CD4-positive, alpha-beta memory T cell (primary cell): ENCODE data around the gene HMG20B. TPM values are rescaled to one million over a fixed set of nuclear protein-coding genes. Genes with fewer than 3 reads are reported as not detected.

Experiments
- CTCF ChIA-PET: fragments of 350-600 bp; sonication (Branson Sonifier 250); formaldehyde crosslinking; loops from one replicate; lab custom pipeline; 2021; ENCODE audit warnings: inconsistent platforms; ENCODE audit not compliant: partially characterized antibody; lab: Charles Lee
- POLR2A ChIA-PET: fragments of 350-600 bp; sonication (Branson Sonifier 250); formaldehyde crosslinking; loops from one replicate; lab custom pipeline; 2021; ENCODE audit not compliant: partially characterized antibody; lab: Charles Lee
- DNase-seq, 5 donors: peaks; one replicate each; pipeline versions ENCODE4 v3.0.0 to v3.0.0-alpha.2; 2020 to 2022; ENCODE audit warnings: mixed read lengths in 1 of 5
- H3K27ac ChIP-seq: one replicate; pipeline ENCODE4 v1.7.0; 2013; ENCODE audit warnings: low read depth, low read length
- H3K27me3 ChIP-seq: 2 replicates; pipeline ENCODE4 v1.7.0; 2013; ENCODE audit warnings: mild to moderate bottlenecking, low read length, moderate library complexity; ENCODE audit not compliant: insufficient read depth
- H3K36me3 ChIP-seq: 2 replicates; pipeline ENCODE4 v1.7.0; 2013; ENCODE audit warnings: mild to moderate bottlenecking, low read length, moderate library complexity; ENCODE audit not compliant: insufficient read depth
- H3K4me1 ChIP-seq: 2 replicates; pipeline ENCODE4 v1.7.0; 2013; ENCODE audit warnings: mild to moderate bottlenecking, low read length, moderate library complexity; ENCODE audit not compliant: insufficient read depth
- H3K4me3 ChIP-seq, 2 donors: one replicate each; pipeline ENCODE4 v1.7.0; 2013; ENCODE audit warnings: low read length in 2 of 2, mild to moderate bottlenecking in 1 of 2
- H3K9me3 ChIP-seq, 2 donors: one replicate each; pipeline ENCODE4 v1.7.0; 2013; ENCODE audit warnings: low read length in 2 of 2, control low read depth in 1 of 2; ENCODE audit not compliant: control insufficient read depth in 1 of 2
- H3K27ac Mint-ChIP-seq, 7 donors: one replicate each; pipeline ENCODE4 v1.8.0; 2020 to 2021; ENCODE audit warnings: mixed read lengths in 7 of 7, mild to moderate bottlenecking in 6 of 7, inconsistent platforms in 3 of 7, moderate library complexity in 3 of 7
- H3K27me3 Mint-ChIP-seq, 2 donors: one replicate each; pipeline ENCODE4 v1.8.0; 2020 to 2021; ENCODE audit warnings: mixed read lengths in 2 of 2
- H3K36me3 Mint-ChIP-seq, 2 donors: one replicate each; pipeline ENCODE4 v1.8.0; 2020 to 2021; ENCODE audit warnings: mixed read lengths in 2 of 2, inconsistent platforms in 1 of 2, mild to moderate bottlenecking in 1 of 2
- H3K4me1 Mint-ChIP-seq, 4 donors: one replicate each; pipeline ENCODE4 v1.8.0; 2020 to 2021; ENCODE audit warnings: mixed read lengths in 4 of 4, mild to moderate bottlenecking in 1 of 4
- H3K4me3 Mint-ChIP-seq, 8 donors: one replicate each; pipeline ENCODE4 v1.8.0; 2020 to 2021; ENCODE audit warnings: mixed read lengths in 8 of 8, mild to moderate bottlenecking in 7 of 8, moderate library complexity in 6 of 8, inconsistent platforms in 3 of 8
- H3K9me3 Mint-ChIP-seq, 8 donors: one replicate each; pipeline ENCODE4 v1.8.0; 2020 to 2021; ENCODE audit warnings: mixed read lengths in 8 of 8, mild to moderate bottlenecking in 5 of 8, inconsistent platforms in 3 of 8, moderate library complexity in 1 of 8
- intact Hi-C: fragments of 100-400 bp; cut with micrococcal nuclease; formaldehyde crosslinking; loops from one replicate; pipeline ENCODE4 v1.15.1; 2023
- polyA plus RNA-seq, 2 donors: library from polyadenylated mRNA; unstranded; fragments of 300-500 nt; fragmentation: Illumina TruSeq; gene quantifications; one replicate each; pipeline ENCODE4 v1.2.3, GENCODE V29; 2021
- total RNA-seq, 2 experiments: library from RNA; stranded (reverse); gene quantifications; one replicate each; pipeline ENCODE4 v1.2.3, GENCODE V29; 2021

HMG20B gene
- total and polyA plus RNA-seq, 4 experiments from 2014 or later = 42.4 to 51.6 (median 45.6) TPM

GRCh38 chr19:3612330-3612729, 39.6 kb downstream of the HMG20B start:
- no peak overlapping the region for H3K4me3 Mint-ChIP-seq
- Histone ChIP-seq H3K27me3 (no peaks in the 10 kb centered on the region), H3K27ac (no peak overlapping the region), H3K9me3 (no peaks in the 10 kb centered on the region), H3K4me1 (no peaks in the 10 kb centered on the region), H3K36me3 (no peaks in the 10 kb centered on the region), H3K4me3 (no peak overlapping the region)
- POLR2A ChIA-PET = no interaction called here
- DNase-seq = no peak
- no peak overlapping the region for H3K27ac Mint-ChIP-seq
- peaks cover 0 to 2% (median 0%) of the 10 kb centered on the region in 8 donors for H3K9me3 Mint-ChIP-seq
- intact Hi-C loops = no loop called here
- CTCF ChIA-PET = no interaction called here
- peaks cover 2 to 15% (median 4%) of the 10 kb centered on the region in 4 donors for H3K4me1 Mint-ChIP-seq
- peaks cover 10 to 11% of the 10 kb centered on the region in 2 donors for H3K36me3 Mint-ChIP-seq
- peaks cover 0 to 3% of the 10 kb centered on the region in 2 donors for H3K27me3 Mint-ChIP-seq

- no peaks in the 10 kb centered on the region for H3K4me1 ChIP-seq
- no peak overlapping the region for H3K4me3 ChIP-seq
- DNase-seq = no peak
- no peaks in the 10 kb centered on the region for H3K27me3 ChIP-seq
- ChIA-PET POLR2A (no interaction called here), CTCF (no interaction called here)
- H3K4me3 Mint-ChIP-seq = no peak overlapping the region
- peaks cover 1 to 10% (median 5%) of the 10 kb centered on the region in 4 donors for H3K4me1 Mint-ChIP-seq
- no peak overlapping the region for H3K27ac ChIP-seq
- no peaks in the 10 kb centered on the region for H3K9me3 ChIP-seq
- H3K36me3 ChIP-seq = no peaks in the 10 kb centered on the region
- peaks cover 0 to 2% (median 0%) of the 10 kb centered on the region in 8 donors for H3K9me3 Mint-ChIP-seq
- intact Hi-C loops = no loop called here
- H3K36me3 Mint-ChIP-seq = peaks cover 10 to 11% of the 10 kb centered on the region in 2 donors
- no peak overlapping the region for H3K27ac Mint-ChIP-seq
- H3K27me3 Mint-ChIP-seq = no peaks in the 10 kb centered on the region
These were observed 40.4 kb downstream of the HMG20B start for GRCh38 chr19:3612901-3613741.

GRCh38 chr19:3613818-3614661, 41.3 kb downstream of the HMG20B start:
- H3K27ac Mint-ChIP-seq = no peak overlapping the region
- H3K36me3 ChIP-seq = no peaks in the 10 kb centered on the region
- ChIA-PET POLR2A (no interaction called here), CTCF (no interaction called here)
- no peaks in the 10 kb centered on the region for H3K27me3 Mint-ChIP-seq
- H3K4me3 ChIP-seq = no peak overlapping the region
- no peak for DNase-seq
- intact Hi-C loops = no loop called here
- H3K4me1 ChIP-seq = no peaks in the 10 kb centered on the region
- no peak overlapping the region for H3K27ac ChIP-seq
- peaks cover 0 to 2% (median 0%) of the 10 kb centered on the region in 8 donors for H3K9me3 Mint-ChIP-seq
- H3K4me3 Mint-ChIP-seq = no peak overlapping the region
- H3K9me3 ChIP-seq = no peaks in the 10 kb centered on the region
- peaks cover 10 to 15% of the 10 kb centered on the region in 2 donors for H3K36me3 Mint-ChIP-seq
- peaks cover 0 to 9% (median 4%) of the 10 kb centered on the region in 4 donors for H3K4me1 Mint-ChIP-seq
- no peaks in the 10 kb centered on the region for H3K27me3 ChIP-seq

- Histone ChIP-seq H3K27me3 (no peaks in the 10 kb centered on the region), H3K9me3 (no peaks in the 10 kb centered on the region), H3K27ac (no peak overlapping the region), H3K36me3 (no peaks in the 10 kb centered on the region), H3K4me3 (no peak overlapping the region), H3K4me1 (no peaks in the 10 kb centered on the region)
- CTCF ChIA-PET = no interaction called here
- Mint-ChIP-seq H3K9me3 (peaks cover 0 to 2% (median 0%) of the 10 kb centered on the region in 8 donors), H3K27ac (peak overlapping the region in 1 of 7 donors; percentile 42), H3K4me3 (no peak overlapping the region), H3K36me3 (peaks cover 10 to 17% of the 10 kb centered on the region in 2 donors), H3K27me3 (no peaks in the 10 kb centered on the region), H3K4me1 (peaks cover 0 to 9% (median 1%) of the 10 kb centered on the region in 4 donors)
- intact Hi-C loops = no loop called here
- POLR2A ChIA-PET = no interaction called here
- DNase-seq = no peak
These were observed 42.2 kb downstream of the HMG20B start for GRCh38 chr19:3614858-3615505.

- Histone ChIP-seq H3K27me3 (no peaks in the 10 kb centered on the region), H3K4me3 (no peak overlapping the region), H3K27ac (no peak overlapping the region), H3K9me3 (no peaks in the 10 kb centered on the region), H3K36me3 (no peaks in the 10 kb centered on the region), H3K4me1 (no peaks in the 10 kb centered on the region)
- Mint-ChIP-seq H3K9me3 (peaks cover 0 to 2% (median 0%) of the 10 kb centered on the region in 8 donors), H3K27ac (peak overlapping the region in 1 of 7 donors; percentile 42), H3K36me3 (peaks cover 7 to 17% of the 10 kb centered on the region in 2 donors), H3K4me1 (peaks cover 0 to 9% (median 1%) of the 10 kb centered on the region in 4 donors), H3K4me3 (no peak overlapping the region), H3K27me3 (no peaks in the 10 kb centered on the region)
- DNase-seq = no peak
- ChIA-PET CTCF (interaction anchor here (1.4 kb wide), 1 partner anchor 70 kb away, joined by 4 read pairs; no protein-coding TSS in a partner anchor), POLR2A (no interaction called here)
- intact Hi-C loops = no loop called here
These were observed 42.9 kb downstream of the HMG20B start for GRCh38 chr19:3615524-3616135.

- no peak overlapping the region for H3K4me3 Mint-ChIP-seq
- ChIA-PET CTCF (interaction anchor here (1.4 kb wide), 1 partner anchor 72 kb away, joined by 4 read pairs; no protein-coding TSS in a partner anchor), POLR2A (interaction anchor here (1.0 kb wide), 1 partner anchor 12 kb away, joined by 4 read pairs; no protein-coding TSS in a partner anchor)
- intact Hi-C loops = no loop called here
- no peak overlapping the region for H3K27ac Mint-ChIP-seq
- Histone ChIP-seq H3K36me3 (peaks cover 4% of the 10 kb centered on the region), H3K27me3 (no peaks in the 10 kb centered on the region), H3K9me3 (no peaks in the 10 kb centered on the region), H3K4me3 (no peak overlapping the region), H3K27ac (no peak overlapping the region), H3K4me1 (no peaks in the 10 kb centered on the region)
- H3K36me3 Mint-ChIP-seq = peaks cover 0 to 19% of the 10 kb centered on the region in 2 donors
- H3K9me3 Mint-ChIP-seq = peaks cover 0 to 2% (median 0%) of the 10 kb centered on the region in 8 donors
- DNase-seq = no peak
- H3K27me3 Mint-ChIP-seq = no peaks in the 10 kb centered on the region
- H3K4me1 Mint-ChIP-seq = peaks cover 0 to 9% (median 2%) of the 10 kb centered on the region in 4 donors
These were observed 44.7 kb downstream of the HMG20B start for GRCh38 chr19:3617463-3617862.
